Right lobe of liver (tissue), 4 donors: Measurements from ENCODE around the gene GATA5.

Experiments used
- CTCF ChIP-seq, 4 donors: fragments of 200-600 bp in 3 of 4; fragments of 450-650 bp in 1 of 4; IDR thresholded peaks; one replicate each; pipeline versions ENCODE4 v1.5.1 to v1.8.0; 2016 to 2022; ENCODE audit warnings: antibody characterized with exemption in 4 of 4, mild to moderate bottlenecking in 2 of 4
- POLR2A ChIP-seq: fragments of 450-650 bp; IDR thresholded peaks from one replicate; pipeline ENCODE4 v1.6.1; 2017; ENCODE audit warnings: antibody characterized with exemption, mild to moderate bottlenecking
- donor health status: DM: no; HTN: no; CAD: no.
- donor health status: DM: no; HTN: no; CAD: no.
- donor health status: DM: no; HTN: yes; CAD: no.

GRCh38 chr20:62445553-62446340 is 30.0 kb downstream of the GATA5 start:
- TF ChIP-seq POLR2A (no peak), CTCF (IDR thresholded peaks at IDR 0.05) (no peak)
